NCI-H2107 (cell line): Measurements from ENCODE around the gene KNDC1.

Experiments
- DNase-seq: peaks from one replicate; lab custom pipeline; 2025; lab: John Stamatoyannopoulos, UW

The KNDC1 gene

GRCh38 chr10:133177380-133178157 lies 17.6 kb downstream of the KNDC1 start:
- no peak for DNase-seq

DNA sequence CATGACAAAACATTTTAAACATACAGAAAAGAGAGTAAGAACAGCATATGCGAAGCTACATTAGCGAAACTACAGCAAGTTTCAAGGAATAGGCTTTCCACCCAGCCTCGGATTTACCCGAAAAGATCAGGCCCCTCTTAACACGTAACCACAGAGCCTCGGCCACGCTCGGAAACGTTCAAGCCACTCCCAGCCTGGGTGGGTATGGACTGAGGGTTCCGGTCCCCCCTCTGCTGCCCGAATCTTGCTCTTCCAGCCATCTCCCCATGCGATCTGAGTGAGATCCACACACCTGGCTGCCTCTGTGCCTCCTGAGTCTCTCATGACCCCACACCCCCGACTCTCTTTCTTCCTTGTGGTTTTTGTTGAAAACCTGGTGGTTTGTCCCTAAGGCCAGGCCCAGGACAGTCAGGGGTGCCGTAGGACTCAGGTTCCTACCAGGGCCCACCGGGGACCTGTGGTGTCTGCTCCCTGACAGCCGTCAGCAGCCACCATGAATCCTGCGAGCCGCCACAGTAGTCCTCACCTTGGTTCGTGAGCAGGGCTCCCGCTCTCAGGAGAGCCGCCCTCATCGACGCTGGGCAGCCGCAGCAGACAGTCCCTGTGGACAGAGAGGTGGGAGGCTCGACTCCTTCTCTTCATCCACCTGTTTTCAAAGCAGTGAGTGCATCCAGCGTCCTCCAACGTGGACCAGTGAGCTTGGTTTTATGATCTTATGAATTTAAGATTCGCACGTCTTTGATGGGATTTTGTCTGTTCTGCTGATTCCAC lies 18.5 kb downstream of the KNDC1 start:
- no peak for DNase-seq

GRCh38 chr10:133179128-133179520 lies 19.1 kb downstream of the KNDC1 start:
- no peak for DNase-seq

DNA sequence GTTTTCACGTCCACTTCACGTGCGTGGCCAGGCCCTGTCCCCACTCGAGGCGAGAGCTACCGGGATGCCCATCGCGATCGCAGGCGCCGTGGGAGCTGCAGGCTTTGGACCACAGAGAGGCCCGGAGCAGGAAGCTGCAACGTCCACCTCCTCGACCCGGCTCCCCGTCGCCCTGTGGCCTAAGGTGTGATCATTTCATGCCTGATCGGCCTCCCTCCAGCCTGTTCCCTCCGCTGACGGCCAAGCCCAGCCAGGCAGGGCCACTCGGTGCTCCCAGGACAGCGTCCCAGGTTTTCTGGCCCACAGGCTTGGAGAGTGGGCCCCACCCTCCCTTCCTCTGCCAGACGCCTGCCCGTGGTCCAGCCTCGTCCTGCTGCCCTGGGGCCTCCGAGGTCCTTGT lies 19.6 kb downstream of the KNDC1 start:
- DNase-seq: no peak

DNA sequence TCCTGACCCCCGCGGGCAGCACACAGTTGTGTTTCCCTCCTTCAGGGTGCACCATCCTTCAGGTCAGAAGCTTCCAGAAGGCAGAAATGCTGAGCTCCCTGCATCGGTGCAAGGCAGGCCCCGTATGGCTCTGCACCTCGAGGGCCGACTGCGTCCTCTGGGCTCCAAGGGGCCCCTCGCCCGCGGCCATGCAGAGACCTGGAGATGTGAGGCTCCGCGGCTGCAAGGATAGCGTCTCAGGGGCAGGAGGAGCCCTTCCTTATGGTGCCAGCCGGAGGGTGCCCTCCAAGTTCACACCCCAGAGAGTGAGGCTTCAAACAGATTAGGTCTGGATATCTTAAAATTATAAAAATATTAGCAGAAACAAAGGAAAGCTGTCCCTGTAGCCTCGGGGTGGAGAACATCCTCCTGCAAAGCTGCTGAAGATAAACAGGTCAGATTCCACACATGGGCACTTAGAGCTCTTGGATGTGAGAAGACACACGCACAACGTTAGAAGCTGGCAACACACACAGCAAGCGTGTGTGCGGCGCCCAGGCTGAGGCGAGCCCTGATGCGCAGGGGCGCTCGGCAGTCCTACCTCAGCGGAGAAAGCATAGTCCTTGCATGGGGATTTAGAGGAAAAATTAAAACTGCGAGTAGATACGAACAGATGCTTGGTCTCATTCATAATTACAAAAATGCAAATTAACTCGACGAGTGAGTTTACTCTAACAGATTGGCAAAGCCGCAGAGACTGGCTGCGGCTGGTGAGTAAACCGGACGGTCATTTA lies 20.4 kb downstream of the KNDC1 start:
- DNase-seq: no peak

DNA sequence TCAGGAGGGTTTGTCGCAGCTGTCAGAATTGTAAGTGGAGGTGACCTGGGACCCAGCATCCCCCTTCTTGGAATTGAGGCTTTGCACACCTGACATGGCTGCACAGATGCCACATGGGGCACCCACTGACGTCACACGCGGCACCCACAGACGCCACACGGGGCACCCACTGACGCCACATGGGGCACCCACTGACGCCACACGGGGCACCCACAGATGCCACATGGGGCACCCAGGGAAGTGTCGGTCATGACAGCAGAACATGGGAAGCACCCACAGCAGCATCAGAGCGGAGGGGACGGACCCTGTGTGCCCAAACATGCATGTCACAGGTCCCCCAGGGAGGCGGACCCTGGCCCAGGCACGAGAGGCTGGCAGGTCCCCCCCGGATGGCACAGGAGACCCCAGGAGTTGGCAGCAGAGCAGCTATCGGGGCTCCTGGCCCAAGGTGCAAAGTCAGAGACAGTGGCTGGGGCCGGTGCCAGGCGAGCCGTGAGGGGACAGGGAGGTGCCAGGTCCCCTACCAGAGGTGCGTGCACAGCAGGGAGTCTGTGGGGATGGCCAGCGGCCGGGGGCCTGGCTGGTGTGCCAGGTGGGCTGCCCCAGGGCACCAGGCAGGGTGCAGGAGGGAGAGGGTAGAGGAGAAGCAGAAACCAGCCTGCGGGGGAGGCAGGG lies 21.1 kb downstream of the KNDC1 start:
- no peak for DNase-seq

DNA sequence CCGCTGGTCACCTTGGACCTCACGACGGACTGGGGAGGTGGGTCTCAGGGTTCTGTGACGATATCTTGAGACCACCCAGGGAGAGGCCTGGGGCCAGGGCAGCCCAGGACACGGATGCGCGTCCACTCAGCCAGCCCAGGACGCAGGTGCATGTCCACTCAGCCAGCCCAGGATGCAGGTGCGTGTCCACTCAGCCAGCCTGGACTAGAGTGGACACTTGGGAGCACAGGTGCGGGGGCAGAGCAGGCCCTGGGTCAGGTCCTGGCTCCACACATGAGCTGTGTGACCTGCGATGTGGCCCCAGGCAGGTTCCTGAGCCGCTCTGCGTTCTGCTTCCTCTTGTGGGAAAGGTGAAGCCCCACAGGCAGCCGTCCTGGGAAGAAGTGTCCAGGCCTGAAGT lies 22.2 kb downstream of the KNDC1 start:
- DNase-seq: no peak

DNA sequence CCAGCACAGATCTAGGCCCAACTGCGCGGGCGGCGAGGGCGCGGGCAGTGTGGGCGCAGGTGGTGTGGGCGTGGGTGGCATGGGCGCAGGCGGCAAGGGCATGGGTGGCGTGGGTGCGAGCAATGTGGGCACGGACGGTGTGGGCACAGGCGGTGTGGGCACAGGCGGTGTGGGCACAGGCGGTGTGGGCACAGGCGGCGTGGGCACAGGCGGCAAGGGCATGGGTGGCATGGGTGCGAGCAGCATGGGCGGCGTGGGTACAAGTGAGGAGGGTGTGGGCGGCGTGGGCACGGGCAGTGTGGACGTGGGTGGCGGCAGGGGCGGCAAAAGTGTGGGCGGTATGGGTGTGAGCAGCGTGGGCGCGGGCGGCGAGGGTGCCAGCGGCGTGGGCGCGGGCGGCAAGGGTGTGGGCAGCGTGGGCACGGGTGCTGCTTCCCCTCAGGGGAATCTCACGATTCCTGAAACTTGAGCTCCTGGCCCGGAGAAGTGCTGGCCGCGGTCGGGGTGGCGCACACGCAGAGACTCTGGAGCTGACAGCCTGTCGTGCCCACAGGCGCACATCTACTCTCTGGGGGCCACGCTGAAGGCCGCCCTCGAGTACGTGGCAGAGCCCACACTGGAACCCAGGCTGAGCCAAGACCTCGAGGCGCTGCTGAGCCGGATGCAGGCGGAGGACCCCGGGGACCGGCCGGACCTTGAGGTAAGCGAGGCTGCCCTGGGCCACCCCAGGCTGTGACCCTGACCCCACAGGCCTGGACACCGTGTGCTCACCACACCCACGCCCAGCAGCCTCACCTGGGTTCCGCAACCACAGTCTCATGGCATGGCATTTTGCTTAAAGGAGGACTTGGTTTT lies 23.0 kb downstream of the KNDC1 start:
- no peak for DNase-seq

GRCh38 chr10:133183646-133184378 lies 23.8 kb downstream of the KNDC1 start:
- DNase-seq: no peak

DNA sequence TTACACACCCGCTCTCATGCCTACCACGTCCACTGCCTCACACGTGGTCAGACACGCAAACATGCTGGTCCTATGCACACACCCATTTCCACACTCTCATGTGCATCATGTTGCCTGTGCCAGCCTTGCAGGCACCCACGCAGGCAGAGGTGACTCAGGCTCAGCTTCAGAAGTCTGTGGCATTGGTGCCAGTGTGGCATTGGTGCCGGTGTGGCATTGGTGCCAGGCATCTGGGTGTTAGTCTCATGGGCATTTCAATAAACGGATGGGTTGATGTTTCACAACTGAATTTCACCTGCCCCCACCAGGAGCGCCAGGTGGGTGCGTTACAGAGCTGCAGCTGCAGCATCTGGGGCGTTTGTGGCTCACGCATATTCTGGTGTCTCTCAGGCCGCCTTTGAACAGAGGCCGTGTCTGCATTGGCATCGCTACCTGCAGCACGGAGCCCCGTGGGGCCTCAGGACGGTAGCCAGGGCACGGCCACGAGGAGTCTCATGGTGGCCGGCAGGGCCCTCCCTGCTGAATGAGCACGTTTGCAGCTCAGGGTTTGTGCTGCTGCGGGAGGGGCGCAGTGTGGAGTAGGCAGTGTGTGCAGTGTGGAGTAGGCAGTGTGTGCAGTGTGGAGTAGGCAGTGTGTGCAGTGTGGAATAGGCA lies 24.7 kb downstream of the KNDC1 start:
- DNase-seq: no peak

- DNase-seq: no peak
Observed at GRCh38 chr10:133185421-133185820, 25.4 kb downstream of the KNDC1 start.

DNA sequence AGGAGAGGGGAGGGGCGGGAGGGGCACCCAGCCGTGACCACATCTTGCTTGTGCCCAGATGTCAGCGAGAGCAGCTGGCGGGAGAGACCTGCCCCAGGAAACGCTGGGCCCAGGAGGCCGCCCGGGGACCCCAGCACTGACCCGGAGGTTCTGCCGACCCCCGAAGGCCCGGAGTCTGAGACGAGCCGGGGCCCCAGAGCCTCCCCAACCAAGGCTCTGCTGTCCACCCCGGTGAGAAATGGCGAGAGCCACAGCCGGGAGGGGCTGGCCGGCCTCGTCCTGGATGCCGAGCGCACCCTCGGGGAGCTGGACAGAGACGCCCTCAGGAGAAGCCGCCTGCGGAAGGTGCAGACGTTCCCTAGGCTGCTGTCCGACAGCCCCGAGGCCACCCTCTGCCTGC lies 25.9 kb downstream of the KNDC1 start:
- no peak for DNase-seq

DNA sequence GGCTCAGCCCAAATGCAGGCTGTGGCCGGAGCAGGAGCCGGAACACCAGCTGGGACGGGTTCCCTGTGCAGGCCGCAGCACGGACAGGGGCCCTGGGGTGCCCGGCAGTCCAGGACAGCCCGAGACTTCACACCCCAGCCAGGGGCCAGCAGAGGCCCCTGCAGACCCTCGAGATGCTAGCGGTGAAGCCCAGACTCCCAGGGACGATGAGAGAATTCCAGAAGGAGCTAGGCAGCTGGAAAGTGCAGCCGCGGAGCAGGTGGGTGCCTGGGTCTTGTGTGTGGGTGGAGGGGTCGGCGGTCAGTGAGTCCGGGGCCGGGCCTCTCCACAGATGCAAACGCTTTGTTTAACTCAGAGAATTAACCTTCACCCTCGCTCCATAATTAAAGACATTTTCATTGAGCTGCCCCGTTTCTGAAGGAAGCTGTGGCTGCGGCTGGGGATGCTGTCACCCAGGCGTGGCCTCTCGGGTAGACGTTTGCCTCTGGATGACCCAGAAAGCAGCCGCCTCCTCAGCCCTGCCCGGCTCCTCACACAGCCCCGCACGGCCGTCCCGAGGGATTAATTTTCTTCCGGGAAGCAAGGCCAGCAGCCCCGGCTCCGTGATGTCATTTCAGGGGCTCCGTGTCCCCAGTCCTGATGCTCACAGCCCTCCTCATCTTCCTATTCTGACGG lies 26.5 kb downstream of the KNDC1 start:
- no peak for DNase-seq

GRCh38 chr10:133187091-133187905 lies 27.3 kb downstream of the KNDC1 start:
- no peak for DNase-seq

- DNase-seq: no peak
Observed at GRCh38 chr10:133187906-133188681, 28.1 kb downstream of the KNDC1 start.

DNA sequence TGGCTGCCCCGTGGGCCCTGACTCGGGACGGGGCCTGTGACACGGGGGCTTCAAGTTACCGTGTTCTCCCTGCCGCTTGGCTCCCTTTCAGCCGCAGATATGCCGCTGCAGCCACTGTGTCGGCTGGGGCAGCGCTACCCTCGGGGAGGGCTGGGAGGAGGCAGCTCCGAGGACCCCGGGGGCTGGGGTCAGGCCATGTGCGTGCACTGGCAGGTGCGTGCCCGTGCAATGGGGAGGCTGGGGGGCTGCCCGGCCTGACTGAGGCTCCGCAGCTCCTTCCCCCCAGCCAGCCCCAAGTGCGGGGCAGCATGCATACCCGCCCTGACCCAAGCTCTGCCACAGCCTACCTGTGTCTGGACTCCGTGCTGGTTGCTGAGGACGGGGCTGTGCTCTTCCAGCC lies 29.2 kb downstream of the KNDC1 start:
- no peak for DNase-seq

GRCh38 chr10:133189726-133190125 lies 29.7 kb downstream of the KNDC1 start:
- DNase-seq: no peak

DNA sequence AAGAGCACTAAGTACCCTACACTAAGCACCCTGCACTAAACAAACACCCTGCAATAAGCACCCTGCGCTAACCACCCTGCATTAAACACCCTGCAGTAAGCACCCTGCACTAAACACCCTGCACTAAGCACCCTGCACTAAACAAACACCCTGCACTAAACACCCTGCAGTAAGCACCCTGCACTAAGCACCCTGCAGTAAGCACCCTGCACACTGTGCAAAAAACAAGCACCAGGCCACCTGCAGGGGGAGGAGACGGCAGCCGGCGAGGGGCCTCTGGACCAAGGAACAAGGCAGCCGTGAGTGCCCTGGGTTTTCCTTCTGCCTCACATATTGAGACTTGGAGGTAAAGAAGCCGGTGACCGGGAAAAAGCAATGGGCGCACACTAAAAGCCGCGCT lies 30.2 kb downstream of the KNDC1 start:
- DNase-seq: no peak
